Forelimb muscle (tissue), 1 donor: ENCODE results near the gene ZNF557. TPM values are rescaled to one million over a fixed set of nuclear protein-coding genes. Genes with fewer than 3 reads are reported as not detected.

ENCODE experiments used
- DNase-seq: peaks from one replicate; pipeline ENCODE4 v3.0.0-alpha.2; 2013; ENCODE audit warnings: low read depth
- polyA plus RNA-seq: library from polyadenylated mRNA; unstranded; fragments of 120-200 nt; gene quantifications from one replicate; pipeline ENCODE4 v1.2.1, GENCODE V29; 2013; ENCODE audit not compliant: insufficient read length

ZNF557 gene
- polyA plus RNA-seq, 1 donor: 4.9 TPM

DNA sequence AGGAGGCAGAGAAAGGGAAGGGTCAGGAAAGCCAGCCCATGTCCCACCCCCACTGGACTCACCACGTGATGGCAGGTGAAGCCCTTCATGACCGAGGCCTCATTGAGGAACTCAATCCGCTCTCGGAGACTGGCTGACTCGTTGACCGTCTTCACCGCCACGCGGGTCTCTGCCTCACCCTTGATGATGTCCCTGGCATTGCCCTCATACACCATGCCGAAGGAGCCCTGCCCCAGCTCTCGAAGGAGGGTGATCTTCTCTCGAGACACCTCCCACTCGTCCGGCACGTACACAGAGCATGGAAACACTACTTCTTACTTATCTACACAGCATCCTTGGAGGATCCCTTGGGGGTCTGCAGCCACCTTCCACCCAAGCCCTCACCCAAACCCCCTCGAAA is 55.7 kb downstream of the ZNF557 start:
- no peak for DNase-seq

DNA sequence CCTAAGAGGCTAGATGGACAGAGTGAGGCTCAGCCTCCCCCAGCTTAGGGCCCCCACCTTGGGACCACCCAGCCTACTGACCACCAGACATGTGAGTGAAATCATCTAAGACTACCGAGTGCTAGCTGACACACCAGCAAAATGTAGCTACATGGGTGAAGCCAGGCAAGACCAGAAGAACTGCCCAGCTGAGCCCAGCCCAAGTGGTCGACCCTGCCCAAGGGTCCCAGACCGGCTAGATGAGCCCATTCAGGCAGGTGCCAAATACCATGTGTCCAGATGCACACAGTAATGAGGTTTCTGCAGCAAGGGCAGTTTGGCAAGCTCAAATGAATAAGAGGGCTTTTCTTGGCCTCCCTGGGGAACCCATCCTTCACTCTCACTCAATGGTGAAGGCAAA is 56.6 kb downstream of the ZNF557 start:
- DNase-seq: no peak

DNA sequence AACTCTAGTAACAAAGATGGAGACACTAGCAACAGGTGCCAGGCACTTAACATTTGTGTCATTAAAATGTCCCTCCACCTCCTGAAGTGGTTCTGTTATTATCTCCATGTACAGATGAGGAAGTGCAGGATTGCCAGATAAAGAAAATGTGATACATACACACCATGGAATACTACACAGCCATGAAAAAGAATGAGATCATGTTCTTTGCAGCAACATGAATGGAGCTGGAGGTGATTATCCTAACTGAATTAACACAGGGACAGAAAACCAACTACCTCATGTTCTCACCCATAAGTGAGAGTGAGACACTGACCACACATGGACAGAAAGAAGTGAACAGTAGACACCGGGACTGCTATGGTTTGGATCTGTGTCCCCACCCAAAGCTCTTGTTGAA is 60.5 kb downstream of the ZNF557 start:
- DNase-seq: no peak

DNA sequence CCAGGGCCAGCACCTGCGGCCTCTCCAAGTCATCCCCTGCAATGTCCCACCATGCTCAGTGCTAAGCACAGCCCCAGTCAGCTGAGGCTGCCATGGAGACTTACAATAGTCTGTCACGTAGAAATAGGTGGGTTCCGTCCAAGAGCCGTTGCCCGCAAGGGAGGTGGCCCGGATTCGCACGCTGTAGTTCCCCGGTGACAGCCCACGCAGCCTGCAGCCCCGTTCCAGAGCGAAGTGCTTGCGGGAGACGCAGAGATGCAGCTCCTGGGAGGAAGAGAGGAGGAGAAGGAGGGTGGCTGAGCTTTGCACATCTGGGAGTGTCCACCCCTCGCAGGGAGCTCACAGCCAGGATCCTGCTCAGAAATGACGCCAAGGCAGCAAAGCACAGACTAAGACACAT is 62.6 kb downstream of the ZNF557 start:
- DNase-seq: no peak

DNA sequence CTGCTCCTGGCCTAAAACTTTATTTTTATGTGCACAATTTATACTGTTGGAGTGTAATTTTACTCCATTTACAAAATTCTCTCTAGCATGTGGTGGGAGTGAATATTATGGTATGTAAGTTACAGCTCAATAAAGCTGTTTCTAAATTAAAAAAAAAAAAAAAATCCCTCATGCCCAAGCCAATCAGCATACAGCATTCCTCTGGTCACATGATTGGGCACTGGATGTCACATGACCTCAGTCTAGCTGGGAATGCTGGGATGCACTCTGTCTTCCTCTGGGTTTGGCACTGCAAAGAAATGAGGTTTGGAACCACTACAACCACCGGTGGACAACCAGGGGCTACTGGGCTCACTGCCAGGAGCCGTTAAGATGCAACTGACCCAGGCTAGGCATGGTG is 67.6 kb downstream of the ZNF557 start:
- no peak for DNase-seq

Other genes with a start within 250 kb of the ZNF557 start
- 0.13 TPM for gene ADGRE1, start 182.1 kb upstream of the ZNF557 start, polyA plus RNA-seq
- gene MBD3L2B, start 48.3 kb upstream of the ZNF557 start, polyA plus RNA-seq: not detected
- not detected for gene MBD3L5, start 39.1 kb upstream of the ZNF557 start, polyA plus RNA-seq
- not detected for gene MBD3L4, start 29.5 kb upstream of the ZNF557 start, polyA plus RNA-seq
- gene MBD3L2, start 20.4 kb upstream of the ZNF557 start, polyA plus RNA-seq: not detected
- not detected for gene MBD3L3, start 11.0 kb upstream of the ZNF557 start, polyA plus RNA-seq
- 15.8 TPM for gene INSR, start 224.7 kb downstream of the ZNF557 start, polyA plus RNA-seq